ENCODE results near the gene OR10X1. TPM values are rescaled to one million over a fixed set of nuclear protein-coding genes. Genes with fewer than 3 reads are reported as not detected.

The OR10X1 gene
- not detected in 2 replicates for total RNA-seq
- total RNA-seq (2013) = not detected
- polyA plus RNA-seq = not detected in 2 replicates
- not detected in 2 replicates for polyA minus RNA-seq

- POLR2A ChIA-PET = no interaction called here
- Histone ChIP-seq H3K27me3 (replicated peaks in 1 of 4; ENCODE audit: control extremely low read depth in 1 of 4, control insufficient read depth in 3 of 4, insufficient read depth in 4 of 4, low read length in 3 of 4) (peaks cover 0 to 3% (median under 1%) of the 10 kb centered on the region in 4 experiments), H3K36me3 (replicated peaks in 1 of 2; ENCODE audit: control extremely low read depth in 1 of 2, control insufficient read depth in 1 of 2, extremely low read depth in 1 of 2, insufficient read depth in 2 of 2, low read length in 1 of 2) (no peaks in the 10 kb centered on the region), H4K20me1 (ENCODE audit: control insufficient read depth, insufficient read depth, low read length, poor library complexity, severe bottlenecking) (no peaks in the 10 kb centered on the region), H3K4me2 (replicated peaks; ENCODE audit: low read depth, low read length, poor library complexity, severe bottlenecking) (no peak within 1 kb of the TSS), H3K27ac (ENCODE audit: low read length in 2 of 2) (no peak within 1 kb of the TSS), H3K79me2 (ENCODE audit: control insufficient read depth, insufficient read depth, low read length) (no peaks in the 10 kb centered on the region), H3K4me1 (ENCODE audit: control insufficient read depth in 2 of 2, insufficient read depth in 2 of 2, low read length in 2 of 2) (no peaks in the 10 kb centered on the region), H3K4me3 (ENCODE audit: control extremely low read depth in 1 of 5, extremely low read depth in 1 of 5, insufficient read depth in 1 of 5, low read depth in 2 of 5, low read length in 4 of 5) (no peak within 1 kb of the TSS), H3K9me3 (ENCODE audit: control extremely low read depth in 1 of 3, control insufficient read depth in 2 of 3, insufficient read depth in 1 of 3, low read length in 2 of 3) (no peaks in the 10 kb centered on the region), H2AFZ (ENCODE audit: insufficient read depth, low read depth, low read length, poor library complexity, severe bottlenecking) (no peak within 1 kb of the TSS), H3K9ac (ENCODE audit: low read length) (no peak within 1 kb of the TSS)
- no peak for DNase-seq
- no peak for ATAC-seq (ENCODE audit: low read depth)
- no peak for TF ChIP-seq CTCF (IDR thresholded peaks at IDR 0.05)
- TF ChIP-seq EZH2 (IDR thresholded peaks at IDR 0.05; ENCODE audit: borderline replicate concordance, insufficient read depth, low read depth, low read length, poor library complexity, severe bottlenecking) = no peak
- peaks cover 25% of the 10 kb centered on the region for H3K27me3 Mint-ChIP-seq
- H3K9me3 Mint-ChIP-seq (ENCODE audit: insufficient read depth) = no peaks in the 10 kb centered on the region
- intact Hi-C loops (cut with micrococcal nuclease) = no loop called here
- WGBS (ENCODE audit: insufficient coverage) = no CpG with 5 or more reads among the region's 1 CpG
- CTCF ChIA-PET = no interaction called here
- no peak within 1 kb of the TSS for H3K27ac Mint-ChIP-seq
- H3K4me1 Mint-ChIP-seq = no peaks in the 10 kb centered on the region
- H3K4me3 Mint-ChIP-seq = no peak within 1 kb of the TSS
Observed at GRCh38 chr1:158579733-158580132, at the start of gene OR10X1. TSS of gene OR10X1 (minus strand) at chr1:158579899. CDS start at chr1:158579899, 0 bp downstream.

- Mint-ChIP-seq H3K27me3 (peaks cover 10% of the 10 kb centered on the region), H3K9me3 (ENCODE audit: insufficient read depth) (no peaks in the 10 kb centered on the region), H3K27ac (no peak overlapping the region), H3K4me1 (peaks cover 5% of the 10 kb centered on the region), H3K4me3 (no peak overlapping the region)
- Histone ChIP-seq H2AFZ (ENCODE audit: insufficient read depth, low read depth, low read length, poor library complexity, severe bottlenecking) (no peak overlapping the region), H3K9ac (ENCODE audit: low read length) (no peak overlapping the region), H3K27me3 (replicated peaks in 1 of 4; ENCODE audit: control extremely low read depth in 1 of 4, control insufficient read depth in 3 of 4, insufficient read depth in 4 of 4, low read length in 3 of 4) (no peaks in the 10 kb centered on the region), H3K4me1 (ENCODE audit: control insufficient read depth in 2 of 2, insufficient read depth in 2 of 2, low read length in 2 of 2) (no peaks in the 10 kb centered on the region), H3K79me2 (ENCODE audit: control insufficient read depth, insufficient read depth, low read length) (no peaks in the 10 kb centered on the region), H3K9me3 (ENCODE audit: control extremely low read depth in 1 of 3, control insufficient read depth in 2 of 3, insufficient read depth in 1 of 3, low read length in 2 of 3) (no peaks in the 10 kb centered on the region), H3K36me3 (replicated peaks in 1 of 2; ENCODE audit: control extremely low read depth in 1 of 2, control insufficient read depth in 1 of 2, extremely low read depth in 1 of 2, insufficient read depth in 2 of 2, low read length in 1 of 2) (no peaks in the 10 kb centered on the region), H3K4me2 (replicated peaks; ENCODE audit: low read depth, low read length, poor library complexity, severe bottlenecking) (no peak overlapping the region), H3K4me3 (ENCODE audit: control extremely low read depth in 1 of 5, extremely low read depth in 1 of 5, insufficient read depth in 1 of 5, low read depth in 2 of 5, low read length in 4 of 5) (no peak overlapping the region), H3K27ac (ENCODE audit: low read length in 2 of 2) (no peak overlapping the region), H4K20me1 (ENCODE audit: control insufficient read depth, insufficient read depth, low read length, poor library complexity, severe bottlenecking) (no peaks in the 10 kb centered on the region)
- DNase-seq (no peak), ATAC-seq (ENCODE audit: low read depth) (no peak)
- ChIA-PET CTCF (no interaction called here), POLR2A (no interaction called here)
- no peak for TF ChIP-seq CTCF (IDR thresholded peaks at IDR 0.05)
- whole genome bisulfite sequencing (ENCODE audit: insufficient coverage) = no CpG with 5 or more reads among the region's 3 CpGs
- intact Hi-C loops (cut with micrococcal nuclease) = no loop called here
Observed at GRCh38 chr1:158613764-158614163, 34.1 kb upstream of the OR10X1 start.

Measured in B cell (primary cell).